GM21447 (cell line): ENCODE results near the gene STX2.

Experiments
- ATAC-seq: cut with Tn5 transposase; IDR thresholded peaks from one replicate; pipeline ENCODE4 v1.9.1; 2021; ENCODE audit not compliant: unreplicated experiment

The STX2 gene

DNA sequence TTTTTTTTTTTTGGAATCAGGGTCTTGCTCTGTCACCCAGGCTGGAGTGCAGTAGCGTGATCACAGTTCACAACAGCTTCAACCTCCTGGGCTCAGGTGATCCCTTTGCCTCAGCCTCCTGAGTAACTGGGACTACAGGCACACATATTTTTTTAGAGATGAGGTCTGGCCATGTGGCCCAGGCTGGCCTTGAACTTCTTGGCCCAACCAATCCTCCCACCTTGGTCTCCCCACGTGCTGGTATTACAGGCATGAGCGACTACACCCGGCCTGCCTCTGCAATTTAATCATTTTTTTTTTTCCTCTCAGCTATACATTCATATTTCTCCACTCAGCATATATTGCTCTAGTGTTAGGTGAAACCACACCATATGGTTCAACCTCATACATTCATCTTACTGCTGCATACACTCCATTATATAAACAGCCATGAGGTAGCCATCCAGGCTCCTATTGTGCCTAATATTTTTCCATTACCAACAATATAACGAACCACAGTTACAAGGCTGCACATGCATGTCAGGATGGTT is 7.1 kb downstream of the STX2 start:
- no peak for ATAC-seq

DNA sequence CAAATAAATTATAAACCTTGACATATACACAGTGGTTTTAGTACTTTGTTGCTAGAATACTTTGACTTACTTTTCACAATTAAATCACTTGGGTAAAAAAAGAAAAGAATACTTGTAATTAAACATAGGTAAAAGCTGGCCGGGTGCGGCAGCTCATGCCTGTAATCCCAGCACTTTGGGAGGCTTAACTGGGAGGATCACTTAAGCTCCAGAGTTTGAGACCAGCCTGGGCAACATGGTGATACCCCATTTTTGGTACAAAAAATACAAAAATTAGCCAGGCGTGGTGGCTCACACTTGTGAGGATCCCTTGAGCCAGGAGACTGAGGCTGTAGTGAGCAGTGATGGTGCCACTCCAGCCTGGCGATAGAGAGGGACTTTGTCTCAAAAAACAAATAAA is 7.8 kb downstream of the STX2 start:
- ATAC-seq: no peak

DNA sequence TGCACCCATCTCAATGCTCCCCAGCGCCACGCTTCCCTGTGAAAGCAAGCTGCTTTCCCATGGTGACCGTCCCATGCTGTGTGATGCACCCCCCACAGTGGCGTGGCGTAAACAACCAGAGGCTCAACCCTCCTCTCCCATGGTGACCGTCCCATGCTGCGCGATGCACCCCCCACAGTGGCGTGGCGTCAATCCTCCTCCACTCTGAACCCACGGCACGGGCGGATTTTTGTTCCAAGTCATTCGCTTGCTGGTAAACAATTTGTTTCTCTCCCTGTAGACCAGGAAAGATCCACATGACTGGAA is 8.9 kb downstream of the STX2 start:
- ATAC-seq: no peak

DNA sequence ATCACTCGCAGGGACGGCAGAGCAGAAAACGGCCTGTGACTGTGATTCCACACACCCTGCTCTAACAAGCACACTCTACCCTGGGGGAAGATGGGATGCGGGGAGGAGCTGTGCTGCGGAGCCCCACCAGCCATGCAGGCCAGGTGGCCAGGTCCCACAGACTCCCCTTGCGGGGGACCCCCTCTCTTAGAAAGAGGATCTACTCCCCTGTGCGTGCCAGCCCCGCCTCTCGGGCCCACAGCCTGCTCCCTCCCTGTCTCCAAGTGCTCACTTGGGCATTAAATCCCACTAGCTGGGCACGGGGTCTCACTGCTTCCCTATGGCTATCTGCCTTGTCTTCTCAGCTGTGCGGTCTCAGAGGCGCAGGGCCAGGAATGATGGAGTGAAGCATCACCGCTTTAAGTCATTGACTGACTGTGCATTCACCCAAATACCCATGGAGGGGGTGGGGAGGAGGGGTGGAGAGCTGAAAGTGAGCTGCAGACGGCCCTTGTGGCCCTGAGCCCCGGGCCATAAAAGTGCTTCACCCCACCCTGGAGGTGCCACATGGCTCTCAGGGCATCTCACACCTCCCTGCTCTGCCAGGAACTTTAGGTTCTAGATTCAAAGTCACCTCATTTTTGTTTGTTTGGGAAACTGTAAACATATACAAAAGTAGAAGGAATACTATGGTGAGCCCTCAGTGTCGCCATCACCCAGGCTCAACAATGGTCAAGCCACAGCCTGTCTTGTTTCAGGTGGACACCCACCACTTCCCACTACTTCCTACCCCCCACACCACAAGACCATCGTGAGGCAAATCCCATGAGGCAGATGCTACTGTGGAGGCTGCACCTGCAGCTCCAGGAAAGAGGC is 9.4 kb downstream of the STX2 start:
- ATAC-seq: no peak

DNA sequence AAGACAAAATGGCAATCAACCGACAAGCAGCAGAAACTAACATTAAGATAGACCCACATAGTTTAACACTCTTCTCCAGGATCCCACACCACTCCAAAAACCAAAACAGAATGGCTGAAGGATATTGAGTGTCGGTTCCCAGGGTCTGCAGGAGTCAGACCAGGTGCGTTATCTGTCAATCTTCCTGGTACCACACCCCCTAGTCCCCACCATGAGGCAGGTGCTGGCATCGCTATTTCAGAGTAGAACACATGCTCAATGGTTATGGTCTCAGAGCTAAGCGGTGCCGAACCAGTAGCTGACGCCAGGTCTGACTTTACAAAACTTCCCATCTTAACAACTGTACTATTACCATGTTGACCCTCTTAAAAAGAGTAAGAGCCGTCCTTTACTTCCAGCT is 10.2 kb downstream of the STX2 start:
- ATAC-seq: no peak

DNA sequence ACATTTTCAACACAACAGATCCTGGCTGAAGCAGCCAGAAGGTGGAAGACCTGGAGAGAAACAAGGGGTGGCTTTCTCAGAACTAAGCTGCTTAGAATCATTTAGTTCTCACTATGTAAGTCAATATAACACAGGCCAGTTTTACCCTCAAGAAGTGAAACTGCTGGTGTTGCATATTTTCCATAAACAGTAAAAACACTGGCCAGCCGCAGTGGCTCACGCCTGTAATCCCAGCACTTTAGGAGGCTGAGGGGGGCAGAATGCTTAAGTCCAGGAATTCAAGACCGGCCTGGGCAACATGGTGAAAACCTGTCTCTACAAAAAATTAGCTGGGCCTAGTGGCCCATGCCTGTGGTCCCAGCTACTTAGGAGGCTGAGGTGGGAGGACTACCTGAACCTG is 11.6 kb downstream of the STX2 start:
- no peak for ATAC-seq

DNA sequence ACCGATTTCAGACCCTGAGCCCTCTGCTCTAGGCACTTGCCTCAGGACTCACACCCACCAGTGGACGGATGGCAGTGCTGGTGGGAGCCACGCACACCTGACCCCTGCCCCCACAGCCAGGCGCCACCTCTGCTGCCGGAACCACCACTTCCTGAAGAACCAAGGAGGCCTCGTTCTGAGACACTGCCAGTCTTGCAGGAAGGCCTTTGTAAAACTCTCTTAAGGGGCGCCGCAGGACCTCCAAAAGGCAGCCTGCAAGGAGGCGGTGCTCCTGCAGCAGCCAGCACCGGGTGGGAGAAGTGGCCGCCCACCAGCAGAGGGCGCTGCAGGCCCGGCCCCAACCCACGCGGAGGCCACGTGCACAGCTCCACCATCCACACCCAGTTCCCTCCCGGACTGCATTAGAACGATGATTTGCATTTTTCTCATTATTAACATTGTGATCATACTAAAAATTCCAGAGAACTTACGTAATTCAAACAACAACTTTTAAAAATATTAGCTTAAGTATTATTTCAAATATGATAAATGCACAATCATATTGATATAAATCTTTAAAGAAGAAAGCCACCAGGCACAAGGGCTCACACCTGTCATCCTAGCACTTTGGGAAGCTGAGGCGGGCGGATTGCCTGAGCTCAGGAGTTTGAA is 12.8 kb downstream of the STX2 start:
- ATAC-seq: no peak

DNA sequence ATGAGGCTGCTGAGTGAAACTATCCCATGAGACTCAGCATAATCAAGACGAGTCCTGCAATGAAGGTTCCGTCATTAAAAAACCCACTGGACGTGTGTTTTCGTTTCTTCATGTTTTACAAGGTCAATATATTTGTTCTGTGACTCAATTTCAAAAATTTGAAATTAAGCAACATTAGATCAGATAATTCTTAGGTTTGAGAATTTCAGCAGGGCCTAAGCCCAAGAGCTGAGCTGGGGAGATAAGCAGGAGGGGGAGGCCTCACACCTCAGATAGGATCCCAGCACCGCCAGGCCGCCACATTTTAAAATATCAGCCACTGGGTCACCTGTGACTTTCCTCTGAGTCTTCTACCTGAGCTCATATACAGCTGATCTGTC is 13.3 kb downstream of the STX2 start:
- no peak for ATAC-seq

DNA sequence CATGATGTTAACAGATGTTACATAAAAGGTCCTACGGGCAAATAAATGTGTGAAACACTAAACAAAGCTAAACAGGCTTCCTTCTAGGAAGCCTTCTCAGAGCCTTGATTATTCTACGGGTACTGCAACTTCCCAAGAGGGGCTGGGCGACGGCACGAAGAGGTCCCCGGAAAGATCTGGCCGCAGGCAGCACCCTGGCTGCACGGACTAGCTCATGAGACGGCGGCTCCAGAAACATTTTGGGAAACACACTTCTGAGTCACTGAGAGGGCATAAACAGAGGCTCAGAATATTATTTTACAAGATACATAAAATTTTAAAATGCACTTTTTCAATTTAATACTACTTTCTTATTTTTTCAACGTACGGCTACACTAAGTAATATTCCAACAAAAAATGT is 19.4 kb downstream of the STX2 start:
- ATAC-seq: no peak

DNA sequence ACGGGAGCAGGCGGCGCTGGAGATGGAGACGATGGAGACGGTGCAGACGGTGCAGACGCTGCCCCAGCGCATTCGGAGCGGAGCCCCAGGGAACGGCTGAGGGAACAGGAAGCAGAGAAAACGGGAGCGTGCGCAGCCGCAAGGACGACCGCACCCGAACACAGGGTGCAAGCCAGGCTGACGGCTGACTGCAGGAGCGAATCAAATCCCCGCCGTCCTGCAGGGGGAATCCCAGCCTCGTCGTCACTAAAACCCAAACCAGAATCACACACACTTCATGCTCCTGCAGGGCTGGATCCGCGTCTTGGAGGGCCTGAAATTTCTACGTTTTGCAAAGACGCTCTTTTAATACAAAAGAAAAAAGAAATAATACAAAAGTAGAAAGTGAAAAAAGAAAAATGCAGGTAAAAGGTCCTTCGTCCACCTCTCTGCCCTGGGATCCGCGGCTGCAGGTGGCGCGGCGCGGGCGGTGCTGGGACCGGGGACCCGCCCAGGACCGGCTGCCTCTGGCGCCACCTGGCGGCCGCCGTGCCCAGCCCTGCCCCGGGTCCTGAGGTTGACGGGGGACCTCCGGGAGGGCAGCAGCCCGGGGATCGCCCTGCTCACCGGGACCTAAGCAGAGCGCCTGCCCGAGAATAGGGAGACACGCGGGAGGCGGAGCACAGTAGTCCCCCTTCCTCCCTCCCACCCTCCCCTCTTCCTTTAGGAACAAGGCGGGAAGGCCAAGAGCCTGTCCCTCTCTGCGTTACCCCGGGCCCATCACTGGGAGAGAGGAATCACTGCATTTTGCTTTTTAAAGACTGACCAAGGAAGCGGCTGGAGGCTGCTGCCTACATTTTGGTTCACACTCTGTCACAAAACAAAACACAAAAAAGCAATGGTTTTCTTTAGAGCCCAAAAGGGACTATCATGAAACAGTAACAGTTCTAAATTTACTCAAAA is 20.1 kb downstream of the STX2 start:
- ATAC-seq: peak; percentile 76

DNA sequence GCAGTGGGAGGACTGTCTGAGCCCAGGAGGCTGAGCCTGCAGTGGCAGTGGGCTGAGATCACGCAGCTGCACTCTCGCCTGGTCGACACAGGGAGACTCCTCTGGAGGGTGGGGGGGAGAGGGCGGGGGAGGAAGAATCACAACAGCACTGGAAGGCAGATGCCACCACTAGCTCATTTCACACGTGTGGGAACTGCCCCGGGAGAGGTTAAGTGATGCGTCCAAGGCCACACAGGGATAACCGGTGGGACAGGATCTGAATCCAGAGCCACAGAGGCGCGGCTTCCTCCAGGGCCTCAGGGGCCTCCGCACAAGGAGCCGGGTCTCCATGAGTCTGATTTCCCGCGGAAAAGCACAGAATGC is 20.8 kb downstream of the STX2 start:
- peak; percentile 20 for ATAC-seq

DNA sequence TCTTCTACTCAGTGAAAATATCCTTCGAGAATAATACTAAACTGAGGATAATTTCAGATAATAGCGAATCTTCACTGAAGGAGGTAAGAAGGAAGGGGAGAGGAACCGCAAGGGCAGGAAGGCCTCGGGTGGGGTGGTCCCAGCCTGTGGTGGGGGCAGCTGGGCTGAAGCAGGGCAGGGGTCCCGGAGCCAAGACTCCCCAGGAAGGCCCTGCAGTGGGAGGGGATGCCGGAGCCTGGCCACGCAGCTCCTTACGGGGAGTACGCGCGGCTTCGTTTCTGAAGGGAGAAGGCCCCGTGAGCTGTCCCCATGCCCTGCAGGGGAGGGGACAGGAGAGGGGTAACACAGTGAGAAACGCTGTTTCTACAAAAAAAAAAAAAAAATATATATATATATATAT is 21.2 kb downstream of the STX2 start:
- no peak for ATAC-seq

DNA sequence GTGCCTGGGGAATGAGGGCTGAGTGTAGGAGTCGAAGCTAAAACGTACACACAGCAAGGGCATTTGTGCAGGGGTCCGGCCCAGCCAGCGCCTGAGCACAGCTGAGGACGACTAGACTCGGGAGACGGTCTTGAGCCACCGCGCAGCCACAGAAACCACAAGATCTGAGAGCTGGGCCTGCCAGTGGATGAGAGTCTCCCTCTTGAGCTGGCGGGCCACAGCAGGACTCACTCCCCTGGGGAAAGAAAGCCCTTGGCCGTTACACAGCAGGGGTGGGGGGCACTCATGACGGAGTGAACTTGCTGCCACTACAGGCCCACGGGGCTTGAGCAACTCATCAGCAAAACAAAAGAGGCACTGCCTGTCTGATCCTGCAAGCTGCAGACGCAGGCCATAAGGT is 23.0 kb downstream of the STX2 start:
- no peak for ATAC-seq

DNA sequence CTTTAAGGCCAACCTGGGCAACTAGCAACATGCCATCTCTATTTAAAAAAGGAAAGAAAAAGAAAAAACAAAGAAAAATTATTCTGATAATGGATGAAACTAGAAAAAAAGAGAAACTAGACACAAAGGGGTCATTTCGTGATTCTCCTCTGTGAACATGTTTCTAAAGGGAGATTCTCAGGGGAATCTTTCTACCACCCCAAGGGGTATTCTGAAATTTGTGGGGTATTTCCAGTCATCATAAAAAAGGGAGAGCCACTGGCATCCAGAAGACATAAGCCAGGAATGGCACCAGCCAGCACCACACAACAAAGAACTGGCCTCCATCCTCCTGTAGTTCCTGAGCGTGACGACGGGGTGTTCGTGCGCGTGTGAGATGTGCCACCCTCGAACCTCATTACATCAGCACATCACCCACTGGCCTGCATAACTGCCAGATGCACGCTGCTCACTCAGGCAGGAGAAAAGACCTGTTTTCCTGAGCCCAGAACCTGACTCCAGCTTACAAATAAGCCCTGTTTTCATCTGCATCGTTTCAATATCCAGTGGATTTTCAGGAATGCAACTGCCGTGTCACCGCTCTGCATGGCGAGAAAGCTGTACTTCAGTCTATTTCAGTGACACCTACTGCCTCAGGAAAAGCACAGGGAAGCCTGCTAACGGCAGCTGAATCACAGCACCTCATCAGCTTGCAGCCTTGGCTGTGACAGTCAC is 23.9 kb downstream of the STX2 start:
- ATAC-seq: no peak

DNA sequence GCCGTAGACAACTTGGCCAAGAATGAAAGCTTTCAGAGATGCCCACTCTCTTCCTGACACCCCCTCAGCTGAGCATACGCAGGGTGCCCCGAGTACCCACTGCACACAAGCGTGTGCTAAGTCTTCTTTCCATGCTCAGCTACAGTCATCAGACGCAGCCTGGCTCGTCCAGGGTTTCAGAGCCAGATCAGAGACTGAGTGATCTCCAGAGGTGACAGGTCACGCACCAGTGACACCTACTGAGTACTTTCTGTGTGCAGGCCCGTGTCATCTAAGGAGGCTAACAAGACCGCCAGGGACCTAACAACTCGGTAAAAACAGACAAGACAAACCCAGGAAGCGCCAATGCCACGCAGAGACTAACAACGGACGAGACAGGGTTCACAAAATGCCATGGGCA is 25.1 kb downstream of the STX2 start:
- no peak for ATAC-seq

DNA sequence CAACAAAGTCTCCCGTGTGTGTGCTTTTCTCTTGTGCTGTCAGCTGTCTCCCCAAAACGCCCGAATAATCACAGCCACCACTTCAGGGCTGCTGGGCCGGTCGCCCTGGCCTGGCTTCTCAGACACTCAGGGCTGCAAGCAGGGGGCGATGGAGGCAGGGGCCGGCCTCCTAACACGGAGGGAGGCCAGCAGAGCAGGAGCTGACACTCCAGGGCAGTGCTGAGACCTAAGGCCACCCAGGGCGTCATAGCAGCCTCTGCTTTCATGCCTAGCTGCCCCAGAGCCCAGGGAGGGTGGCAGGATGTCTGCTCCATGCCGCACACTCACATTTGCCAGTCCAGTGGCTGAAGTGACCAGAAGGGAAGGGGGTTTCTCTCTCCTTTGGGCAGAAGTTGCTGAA is 25.6 kb downstream of the STX2 start:
- no peak for ATAC-seq

DNA sequence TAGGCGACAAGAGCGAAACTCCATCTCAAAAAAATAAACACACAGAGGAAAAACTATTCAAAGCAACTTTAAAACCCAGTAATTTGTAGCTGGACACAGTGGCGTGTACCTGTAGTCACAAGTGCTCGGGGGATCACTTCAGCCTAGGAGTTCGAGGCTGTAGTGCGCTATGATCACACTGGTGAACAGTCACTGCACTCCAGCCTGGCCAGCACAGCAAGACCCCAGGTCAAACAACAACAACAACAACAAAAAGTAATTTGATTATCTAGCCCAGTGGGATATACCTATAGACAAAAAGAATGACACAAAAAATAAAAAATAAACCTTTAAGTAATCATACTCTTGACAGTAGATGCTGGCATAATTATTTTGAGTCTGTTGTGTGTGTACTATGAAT is 29.3 kb downstream of the STX2 start:
- no peak for ATAC-seq

DNA sequence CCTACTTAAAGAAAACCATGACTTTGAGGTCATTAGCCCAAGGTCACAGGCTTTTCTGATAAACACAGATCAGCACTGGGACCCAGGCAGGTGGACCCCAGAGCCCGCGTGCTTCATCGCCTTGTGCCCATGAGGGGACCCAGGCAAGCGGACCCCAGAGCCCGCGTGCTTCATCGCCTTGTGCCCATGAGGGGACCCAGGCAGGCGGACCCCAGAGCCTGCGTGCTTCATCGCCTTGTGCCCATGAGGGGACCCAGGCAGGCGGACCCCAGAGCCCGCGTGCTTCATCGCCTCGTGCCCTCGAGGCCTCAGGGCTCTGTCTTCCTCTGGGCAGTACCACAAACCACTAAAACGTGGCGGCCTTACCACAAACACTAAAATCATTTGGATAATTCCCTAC is 31.7 kb downstream of the STX2 start:
- no peak for ATAC-seq

DNA sequence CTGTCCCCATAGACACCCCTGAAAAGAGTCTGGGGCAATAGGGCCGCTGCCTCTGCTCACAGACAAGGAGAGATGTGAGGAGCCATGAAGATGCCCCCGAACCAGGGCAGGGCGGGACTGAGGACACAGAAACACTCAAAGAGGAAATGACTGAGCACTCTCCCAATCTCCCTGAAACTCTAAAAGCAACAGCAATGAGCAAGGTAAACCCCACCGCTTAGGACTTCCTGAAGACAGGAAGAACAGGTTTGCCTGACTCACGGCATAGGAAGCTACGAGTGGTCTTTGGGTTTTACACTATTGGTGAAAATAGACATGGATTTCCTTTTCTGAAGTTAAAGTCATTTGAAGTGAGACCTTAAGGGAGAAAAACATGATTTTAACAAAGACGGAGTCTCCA is 32.5 kb downstream of the STX2 start:
- ATAC-seq: no peak

DNA sequence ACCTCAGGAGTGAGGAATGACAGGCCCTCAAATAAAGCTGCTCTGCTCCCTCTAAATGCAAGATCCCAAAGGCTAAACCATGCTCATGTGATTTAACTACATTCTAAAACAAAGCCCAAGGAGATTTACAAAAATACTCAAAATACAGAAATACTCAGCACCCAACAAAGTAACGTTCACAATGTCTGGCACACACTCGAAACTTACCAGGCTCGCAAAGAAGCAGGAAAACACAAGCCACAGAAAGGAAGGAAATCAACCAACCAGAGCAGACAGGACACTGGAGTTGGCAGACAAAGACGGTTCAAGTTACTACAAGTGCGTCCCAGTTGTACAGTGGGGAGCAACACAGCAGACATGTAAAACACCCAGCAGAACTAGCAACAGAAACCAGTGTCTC is 33.4 kb downstream of the STX2 start:
- no peak for ATAC-seq

DNA sequence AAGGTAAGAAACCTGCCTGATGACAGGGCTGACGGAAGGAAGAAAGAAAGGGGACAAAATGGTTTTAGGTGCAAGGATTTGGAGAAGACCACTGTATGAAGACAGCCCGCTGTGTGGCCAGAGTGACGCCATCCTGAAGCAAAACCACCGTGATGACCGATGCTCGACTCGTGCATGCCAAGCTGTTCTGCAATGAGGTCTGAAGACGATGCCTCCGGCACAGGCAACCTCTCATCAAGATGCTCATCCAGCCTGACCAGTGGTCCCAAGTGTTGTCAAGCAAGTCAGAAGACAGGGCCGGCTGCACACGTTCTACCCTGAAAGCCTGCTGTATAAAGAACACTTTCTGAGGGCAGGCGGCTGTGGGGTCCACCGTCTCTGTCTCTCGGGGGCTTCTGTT is 34.8 kb downstream of the STX2 start:
- ATAC-seq: no peak
